Prostate gland (tissue), 2 donors: ENCODE results near the gene ANKRD13C.

Source experiments
- POLR2A ChIP-seq: fragments of 450-650 bp; IDR thresholded peaks from one replicate; pipeline ENCODE4 v1.6.1; 2016; ENCODE audit warnings: antibody characterized with exemption, mild to moderate bottlenecking
- POLR2AphosphoS5 ChIP-seq: sonication (generic); formaldehyde crosslinking; IDR thresholded peaks from one replicate; pipeline ENCODE4 v1.6.1; 2017; ENCODE audit warnings: antibody characterized with exemption
- TF ChIP-seq, protein P1 (sequence below), 4 experiments: fragments of 200-600 bp in 2 of 4; fragments of 450-650 bp in 2 of 4; sonication (generic) in 2 of 4; IDR thresholded peaks; 1 replicate in 3 of 4; 2 replicates in 1 of 4; pipeline ENCODE4 v1.5.1; 2016 to 2019; ENCODE audit warnings: antibody characterized with exemption in 4 of 4, mild to moderate bottlenecking in 2 of 4, moderate library complexity in 2 of 4

DNA sequence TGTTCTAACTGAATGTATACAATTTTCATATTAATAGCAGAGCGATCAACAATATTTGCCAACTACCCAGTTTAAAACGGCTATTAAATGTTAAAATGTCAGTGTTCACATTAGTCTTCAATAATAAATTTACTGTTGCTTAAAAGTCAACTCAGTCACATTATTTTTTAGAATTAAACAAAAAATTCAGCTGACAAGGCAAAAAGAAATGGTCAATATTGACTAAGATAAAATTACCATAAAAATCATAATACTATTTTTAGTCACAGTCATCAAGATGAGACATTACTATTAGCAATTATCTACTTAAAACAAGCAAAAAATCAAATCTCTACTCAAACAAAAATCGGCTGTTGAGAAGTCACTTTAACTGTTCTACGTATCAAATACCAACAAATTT is 1.5 kb downstream of the ANKRD13C start:
- TF ChIP-seq, protein P1, sequence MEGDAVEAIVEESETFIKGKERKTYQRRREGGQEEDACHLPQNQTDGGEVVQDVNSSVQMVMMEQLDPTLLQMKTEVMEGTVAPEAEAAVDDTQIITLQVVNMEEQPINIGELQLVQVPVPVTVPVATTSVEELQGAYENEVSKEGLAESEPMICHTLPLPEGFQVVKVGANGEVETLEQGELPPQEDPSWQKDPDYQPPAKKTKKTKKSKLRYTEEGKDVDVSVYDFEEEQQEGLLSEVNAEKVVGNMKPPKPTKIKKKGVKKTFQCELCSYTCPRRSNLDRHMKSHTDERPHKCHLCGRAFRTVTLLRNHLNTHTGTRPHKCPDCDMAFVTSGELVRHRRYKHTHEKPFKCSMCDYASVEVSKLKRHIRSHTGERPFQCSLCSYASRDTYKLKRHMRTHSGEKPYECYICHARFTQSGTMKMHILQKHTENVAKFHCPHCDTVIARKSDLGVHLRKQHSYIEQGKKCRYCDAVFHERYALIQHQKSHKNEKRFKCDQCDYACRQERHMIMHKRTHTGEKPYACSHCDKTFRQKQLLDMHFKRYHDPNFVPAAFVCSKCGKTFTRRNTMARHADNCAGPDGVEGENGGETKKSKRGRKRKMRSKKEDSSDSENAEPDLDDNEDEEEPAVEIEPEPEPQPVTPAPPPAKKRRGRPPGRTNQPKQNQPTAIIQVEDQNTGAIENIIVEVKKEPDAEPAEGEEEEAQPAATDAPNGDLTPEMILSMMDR (IDR thresholded peaks at IDR 0.05): no peak
- no peak for TF ChIP-seq POLR2A
- no peak for TF ChIP-seq POLR2AphosphoS5
